ENCODE data around the gene DEAF1. TPM values are rescaled to one million over a fixed set of nuclear protein-coding genes. Genes with fewer than 3 reads are reported as not detected.
A peak's percentile ranks its signal among the peaks of the same experiment; 100 is the strongest.

The DEAF1 gene
- total and polyA plus RNA-seq, 2 of the 13 experiments (the other 11 are each of a cell fraction or from before 2014, with no cell fraction given), result 22.3 to 29.6 TPM

DNA sequence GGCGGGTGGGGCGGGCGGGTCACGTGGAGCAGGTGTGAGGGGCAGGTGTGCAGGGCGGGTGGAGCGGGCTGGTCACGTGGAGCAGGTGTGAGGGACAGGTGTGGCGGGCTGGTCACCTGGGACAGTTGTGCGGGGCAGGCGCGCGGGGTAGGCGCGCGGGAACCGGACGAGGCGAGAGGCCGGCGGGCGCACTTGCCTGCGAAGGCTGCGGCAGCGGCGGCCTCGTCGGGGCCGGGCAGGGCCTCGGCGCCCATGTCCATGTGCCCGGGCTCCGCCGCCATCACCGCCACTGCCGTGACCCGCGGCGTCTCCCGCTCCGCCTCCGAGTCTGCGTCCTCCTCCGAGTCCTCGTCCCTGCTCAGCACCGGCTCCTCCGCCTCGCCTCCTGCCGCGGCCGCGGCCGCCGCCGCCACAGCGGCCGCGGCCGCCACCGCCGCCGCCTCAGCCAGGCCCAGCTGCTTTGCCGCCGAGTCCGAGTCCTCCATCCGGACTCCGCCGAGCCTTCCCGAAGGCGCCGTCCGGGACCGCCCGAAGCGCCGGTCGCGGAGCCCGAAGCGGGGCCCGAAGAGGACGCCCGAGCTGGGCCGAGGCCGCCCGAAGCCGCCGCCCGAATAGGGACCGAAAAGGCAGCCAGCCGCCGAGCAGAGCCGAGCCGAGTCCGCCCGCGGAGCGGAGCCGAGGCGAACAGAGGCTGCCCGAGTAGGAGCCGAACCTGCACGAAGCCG, at the start of gene DEAF1 (continued):
- no peak for TF ChIP-seq ZSCAN12 (CRISPR knock-in tag; IDR thresholded peaks at IDR 0.05)
- TF ChIP-seq, protein P1, sequence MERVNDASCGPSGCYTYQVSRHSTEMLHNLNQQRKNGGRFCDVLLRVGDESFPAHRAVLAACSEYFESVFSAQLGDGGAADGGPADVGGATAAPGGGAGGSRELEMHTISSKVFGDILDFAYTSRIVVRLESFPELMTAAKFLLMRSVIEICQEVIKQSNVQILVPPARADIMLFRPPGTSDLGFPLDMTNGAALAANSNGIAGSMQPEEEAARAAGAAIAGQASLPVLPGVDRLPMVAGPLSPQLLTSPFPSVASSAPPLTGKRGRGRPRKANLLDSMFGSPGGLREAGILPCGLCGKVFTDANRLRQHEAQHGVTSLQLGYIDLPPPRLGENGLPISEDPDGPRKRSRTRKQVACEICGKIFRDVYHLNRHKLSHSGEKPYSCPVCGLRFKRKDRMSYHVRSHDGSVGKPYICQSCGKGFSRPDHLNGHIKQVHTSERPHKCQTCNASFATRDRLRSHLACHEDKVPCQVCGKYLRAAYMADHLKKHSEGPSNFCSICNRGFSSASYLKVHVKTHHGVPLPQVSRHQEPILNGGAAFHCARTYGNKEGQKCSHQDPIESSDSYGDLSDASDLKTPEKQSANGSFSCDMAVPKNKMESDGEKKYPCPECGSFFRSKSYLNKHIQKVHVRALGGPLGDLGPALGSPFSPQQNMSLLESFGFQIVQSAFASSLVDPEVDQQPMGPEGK (CRISPR knock-in tag; IDR thresholded peaks at IDR 0.05), result no peak
- TF ChIP-seq ZNF207 (IDR thresholded peaks at IDR 0.05; ENCODE audit: borderline replicate concordance), result no peak
- TF ChIP-seq PHB2 (IDR thresholded peaks at IDR 0.05; ENCODE audit: partially characterized antibody), result no peak
- TF ChIP-seq NFIC (IDR thresholded peaks at IDR 0.05; ENCODE audit: low read length), result no peak
- TF ChIP-seq ZNF607 (CRISPR knock-in tag; IDR thresholded peaks at IDR 0.05; ENCODE audit: borderline replicate concordance), result no peak; the same call in 1 of the 2 replicates
- TF ChIP-seq CC2D1A (CRISPR knock-in tag; IDR thresholded peaks at IDR 0.05), result no peak
- TF ChIP-seq FIP1L1 (IDR thresholded peaks at IDR 0.05; ENCODE audit: borderline replicate concordance, insufficient read depth, low read depth, low read length), result no peak
- TF ChIP-seq, protein P2, sequence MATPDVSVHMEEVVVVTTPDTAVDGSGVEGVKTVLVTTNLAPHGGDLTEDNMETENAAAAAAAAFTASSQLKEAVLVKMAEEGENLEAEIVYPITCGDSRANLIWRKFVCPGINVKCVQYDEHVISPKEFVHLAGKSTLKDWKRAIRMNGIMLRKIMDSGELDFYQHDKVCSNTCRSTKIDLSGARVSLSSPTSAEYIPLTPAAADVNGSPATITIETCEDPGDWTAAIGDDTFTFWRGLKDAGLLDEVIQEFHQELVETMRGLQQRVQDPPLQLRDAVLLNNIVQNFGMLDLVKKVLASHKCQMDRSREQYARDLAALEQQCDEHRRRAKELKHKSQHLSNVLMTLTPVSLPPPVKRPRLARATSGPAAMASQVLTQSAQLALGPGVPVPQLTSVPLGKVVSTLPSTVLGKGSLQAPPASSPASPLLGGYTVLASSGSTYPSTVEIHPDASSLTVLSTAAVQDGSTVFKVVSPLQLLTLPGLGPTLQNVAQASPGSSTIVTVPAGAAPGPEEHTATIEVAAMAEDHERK (CRISPR knock-in tag; IDR thresholded peaks at IDR 0.05; ENCODE audit: low read depth), result no peak
- TF ChIP-seq, protein P3, sequence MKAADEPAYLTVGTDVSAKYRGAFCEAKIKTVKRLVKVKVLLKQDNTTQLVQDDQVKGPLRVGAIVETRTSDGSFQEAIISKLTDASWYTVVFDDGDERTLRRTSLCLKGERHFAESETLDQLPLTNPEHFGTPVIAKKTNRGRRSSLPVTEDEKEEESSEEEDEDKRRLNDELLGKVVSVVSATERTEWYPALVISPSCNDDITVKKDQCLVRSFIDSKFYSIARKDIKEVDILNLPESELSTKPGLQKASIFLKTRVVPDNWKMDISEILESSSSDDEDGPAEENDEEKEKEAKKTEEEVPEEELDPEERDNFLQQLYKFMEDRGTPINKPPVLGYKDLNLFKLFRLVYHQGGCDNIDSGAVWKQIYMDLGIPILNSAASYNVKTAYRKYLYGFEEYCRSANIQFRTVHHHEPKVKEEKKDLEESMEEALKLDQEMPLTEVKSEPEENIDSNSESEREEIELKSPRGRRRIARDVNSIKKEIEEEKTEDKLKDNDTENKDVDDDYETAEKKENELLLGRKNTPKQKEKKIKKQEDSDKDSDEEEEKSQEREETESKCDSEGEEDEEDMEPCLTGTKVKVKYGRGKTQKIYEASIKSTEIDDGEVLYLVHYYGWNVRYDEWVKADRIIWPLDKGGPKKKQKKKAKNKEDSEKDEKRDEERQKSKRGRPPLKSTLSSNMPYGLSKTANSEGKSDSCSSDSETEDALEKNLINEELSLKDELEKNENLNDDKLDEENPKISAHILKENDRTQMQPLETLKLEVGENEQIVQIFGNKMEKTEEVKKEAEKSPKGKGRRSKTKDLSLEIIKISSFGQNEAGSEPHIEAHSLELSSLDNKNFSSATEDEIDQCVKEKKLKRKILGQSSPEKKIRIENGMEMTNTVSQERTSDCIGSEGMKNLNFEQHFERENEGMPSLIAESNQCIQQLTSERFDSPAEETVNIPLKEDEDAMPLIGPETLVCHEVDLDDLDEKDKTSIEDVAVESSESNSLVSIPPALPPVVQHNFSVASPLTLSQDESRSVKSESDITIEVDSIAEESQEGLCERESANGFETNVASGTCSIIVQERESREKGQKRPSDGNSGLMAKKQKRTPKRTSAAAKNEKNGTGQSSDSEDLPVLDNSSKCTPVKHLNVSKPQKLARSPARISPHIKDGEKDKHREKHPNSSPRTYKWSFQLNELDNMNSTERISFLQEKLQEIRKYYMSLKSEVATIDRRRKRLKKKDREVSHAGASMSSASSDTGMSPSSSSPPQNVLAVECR (CRISPR knock-in tag; IDR thresholded peaks at IDR 0.05; ENCODE audit: borderline replicate concordance), result 0 out of 2 replicates have a peak, but pooled peaks have one; percentile 9
- no peak for TF ChIP-seq FOXK2 (IDR thresholded peaks at IDR 0.05)
- TF ChIP-seq ZBTB1 (CRISPR knock-in tag; IDR thresholded peaks at IDR 0.05; ENCODE audit: borderline replicate concordance), result no peak
- no peak for TF ChIP-seq PHF5A (CRISPR knock-in tag; IDR thresholded peaks at IDR 0.05; ENCODE audit: low read depth, unreplicated experiment)
- TF ChIP-seq, protein P4, sequence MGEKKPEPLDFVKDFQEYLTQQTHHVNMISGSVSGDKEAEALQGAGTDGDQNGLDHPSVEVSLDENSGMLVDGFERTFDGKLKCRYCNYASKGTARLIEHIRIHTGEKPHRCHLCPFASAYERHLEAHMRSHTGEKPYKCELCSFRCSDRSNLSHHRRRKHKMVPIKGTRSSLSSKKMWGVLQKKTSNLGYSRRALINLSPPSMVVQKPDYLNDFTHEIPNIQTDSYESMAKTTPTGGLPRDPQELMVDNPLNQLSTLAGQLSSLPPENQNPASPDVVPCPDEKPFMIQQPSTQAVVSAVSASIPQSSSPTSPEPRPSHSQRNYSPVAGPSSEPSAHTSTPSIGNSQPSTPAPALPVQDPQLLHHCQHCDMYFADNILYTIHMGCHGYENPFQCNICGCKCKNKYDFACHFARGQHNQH (CRISPR knock-in tag; IDR thresholded peaks at IDR 0.05), result no peak
